NCI-H2196 (cell line): Measurements from ENCODE around the gene TSR3.
A peak's percentile ranks its signal among the peaks of the same experiment; 100 is the strongest.

Source experiments
- DNase-seq: peaks from one replicate; lab custom pipeline; 2025; ENCODE audit not compliant: unreplicated experiment; lab: John Stamatoyannopoulos, UW

TSR3 gene

GRCh38 chr16:1355591-1355990 lies 3.9 kb upstream of the TSR3 start:
- no peak for DNase-seq

DNA sequence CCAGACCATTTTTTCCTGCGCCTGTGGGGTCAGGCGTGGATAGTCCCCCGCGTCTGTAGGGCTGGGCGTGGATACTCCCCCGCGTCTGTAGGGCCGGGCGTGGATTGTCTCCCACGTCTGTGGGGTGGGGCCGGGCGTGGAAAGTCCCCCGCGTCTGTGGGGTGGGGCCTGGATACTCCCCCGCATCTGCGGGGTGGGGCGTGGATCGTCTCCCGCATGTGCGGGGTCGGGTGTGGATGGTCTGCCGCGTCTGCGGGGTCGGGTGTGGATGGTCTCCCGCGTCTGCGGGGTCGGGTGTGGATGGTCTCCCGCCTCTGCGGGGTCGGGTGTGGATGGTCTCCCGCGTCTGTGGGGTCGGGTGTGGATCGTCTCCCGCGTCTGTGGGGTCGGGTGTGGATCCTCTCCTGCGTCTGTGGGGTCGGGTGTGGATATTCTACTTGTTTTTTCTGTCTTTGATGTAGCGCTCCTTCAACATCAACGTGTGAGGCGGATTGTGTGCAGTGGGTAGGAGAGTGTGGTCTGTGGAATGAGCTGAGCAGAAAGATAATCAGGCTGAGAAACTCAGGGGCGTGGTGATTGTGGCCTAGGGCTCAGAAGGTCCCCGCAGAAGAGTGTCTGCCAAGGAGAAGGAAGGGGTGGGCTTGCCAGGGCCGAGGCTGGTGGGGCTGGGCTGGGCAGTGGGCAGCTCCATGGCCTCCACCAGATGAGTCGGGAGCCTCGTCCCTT lies 3.3 kb upstream of the TSR3 start:
- no peak for DNase-seq

DNA sequence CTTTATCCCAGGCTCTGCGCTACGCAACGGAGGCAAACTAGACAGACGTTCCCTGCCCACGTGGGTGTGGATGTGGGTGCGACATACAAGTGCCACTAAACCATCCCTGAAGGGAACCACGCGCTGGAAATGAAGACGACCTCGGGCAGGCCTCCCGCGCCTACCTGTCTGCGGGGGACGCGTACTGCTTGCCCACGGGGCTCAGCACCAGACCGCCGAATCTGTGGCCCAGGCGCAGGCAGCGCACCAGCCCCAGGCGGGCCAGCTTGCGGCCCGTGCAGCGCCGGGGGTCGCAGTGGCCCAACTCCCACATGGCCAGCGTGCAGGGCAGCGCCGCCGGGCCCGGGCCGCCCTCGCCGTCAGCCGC lies 480 bp downstream of the TSR3 start:
- no peak for DNase-seq

- no peak for DNase-seq
Observed at GRCh38 chr16:1350691-1351090, 987 bp downstream of the TSR3 start.

DNA sequence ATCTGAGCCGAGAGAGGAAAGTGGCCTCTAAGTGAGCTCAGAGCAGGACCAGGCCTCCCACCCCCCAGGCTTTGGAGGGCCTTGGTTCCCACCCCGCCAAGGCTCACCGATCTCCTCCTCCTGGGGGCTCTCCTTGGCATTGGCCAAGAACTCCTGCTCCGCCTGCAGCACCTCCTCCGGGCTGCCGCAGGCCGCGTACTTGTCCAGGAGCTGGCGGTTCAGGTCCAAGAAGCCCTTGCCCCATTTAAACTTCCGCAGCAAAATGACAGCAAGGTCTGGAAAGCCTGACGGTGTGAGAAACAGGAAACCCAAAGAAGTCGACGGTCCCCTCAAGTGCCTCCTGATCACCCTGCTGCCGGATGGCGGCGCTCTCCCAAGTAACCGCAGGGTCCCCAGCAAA lies 1.7 kb downstream of the TSR3 start:
- no peak for DNase-seq

GRCh38 chr16:1349351-1349750 lies 2.3 kb downstream of the TSR3 start:
- DNase-seq = no peak

DNA sequence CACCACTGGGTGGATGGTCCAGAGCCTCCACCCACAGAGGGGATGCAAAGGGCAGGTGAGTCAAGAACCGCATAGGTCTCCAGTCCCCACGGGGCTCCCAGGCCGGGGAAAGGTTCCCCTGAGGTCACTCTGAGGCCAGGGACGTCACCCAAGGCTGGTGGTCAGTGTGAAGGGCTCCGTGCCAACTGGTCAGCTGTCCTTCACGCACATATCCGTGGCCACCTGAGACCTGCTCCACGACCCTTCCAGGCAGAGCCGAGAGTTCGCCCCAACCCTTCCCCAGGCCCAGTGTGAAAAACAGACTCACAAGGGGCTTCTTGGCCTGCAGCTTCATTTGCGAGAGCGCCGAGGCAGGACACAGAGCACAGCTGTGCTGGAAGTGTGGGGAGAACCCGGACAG lies 2.8 kb downstream of the TSR3 start:
- DNase-seq = no peak

DNA sequence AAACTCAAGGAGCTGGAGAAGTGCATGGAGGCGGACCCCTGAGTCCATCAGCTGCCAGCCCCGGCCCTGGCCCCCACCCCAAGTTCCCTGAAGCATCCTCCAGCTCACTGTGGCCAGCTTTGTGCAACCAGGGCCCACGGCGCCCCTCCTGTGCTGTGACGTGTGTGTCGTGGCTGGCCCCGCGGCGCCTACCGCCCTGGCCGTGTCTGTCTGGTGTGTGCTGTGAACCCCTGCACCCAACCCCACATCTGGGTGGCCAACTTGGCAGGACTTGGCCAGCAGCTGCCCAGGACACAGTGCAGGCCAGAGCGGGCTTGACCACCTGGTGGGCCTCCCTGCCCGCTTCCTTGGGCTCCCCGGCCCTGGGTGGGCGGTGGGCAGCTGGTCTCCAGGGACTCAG lies 3.2 kb downstream of the TSR3 start:
- no peak for DNase-seq

- no peak for DNase-seq
Observed at GRCh38 chr16:1347962-1348361, 3.7 kb downstream of the TSR3 start.

GRCh38 chr16:1347286-1347855 lies 4.3 kb downstream of the TSR3 start:
- no peak for DNase-seq

- DNase-seq = no peak
Observed at GRCh38 chr16:1346422-1347285, 5.0 kb downstream of the TSR3 start.

DNA sequence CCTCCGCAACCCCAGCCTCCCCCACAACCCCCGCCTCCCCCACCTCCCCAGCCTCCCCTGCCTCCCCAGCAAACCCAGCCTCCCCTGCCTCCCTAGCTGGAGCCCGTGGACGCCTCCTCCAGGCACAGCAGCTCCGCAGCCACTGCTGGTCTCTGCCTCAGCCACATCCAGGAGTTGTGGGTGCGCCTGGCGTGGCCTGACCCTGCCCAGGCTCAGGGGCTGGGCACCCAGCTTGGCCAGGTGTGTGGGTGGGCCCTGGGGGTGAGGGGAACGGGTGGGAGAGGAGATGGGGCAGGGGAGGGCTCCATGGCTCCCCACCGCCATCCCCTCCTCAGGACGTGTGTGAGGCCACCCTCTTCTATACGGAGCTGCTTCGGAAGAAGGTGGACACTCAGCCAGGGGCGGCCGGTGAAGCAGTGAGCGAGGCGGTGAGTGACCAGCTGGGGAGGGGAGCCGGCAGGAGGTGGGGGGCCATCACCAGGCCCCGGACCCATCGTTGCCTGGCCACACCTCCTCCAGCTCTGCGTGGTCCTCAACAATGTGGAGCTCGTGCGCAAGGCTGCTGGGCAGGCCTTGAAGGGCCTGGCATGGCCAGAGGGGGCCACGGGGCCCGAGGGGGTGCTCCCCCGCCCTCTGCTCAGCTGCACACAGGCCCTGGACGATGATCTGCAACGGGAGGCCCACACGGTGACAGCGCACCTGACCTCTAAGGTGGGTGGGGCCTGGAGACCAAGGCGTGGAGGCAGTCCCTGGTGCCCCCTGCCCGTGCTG lies 5.8 kb downstream of the TSR3 start:
- no peak for DNase-seq

- no peak for DNase-seq
Observed at GRCh38 chr16:1345087-1345486, 6.6 kb downstream of the TSR3 start.

- no peak for DNase-seq
Observed at GRCh38 chr16:1344499-1344898, 7.2 kb downstream of the TSR3 start.

DNA sequence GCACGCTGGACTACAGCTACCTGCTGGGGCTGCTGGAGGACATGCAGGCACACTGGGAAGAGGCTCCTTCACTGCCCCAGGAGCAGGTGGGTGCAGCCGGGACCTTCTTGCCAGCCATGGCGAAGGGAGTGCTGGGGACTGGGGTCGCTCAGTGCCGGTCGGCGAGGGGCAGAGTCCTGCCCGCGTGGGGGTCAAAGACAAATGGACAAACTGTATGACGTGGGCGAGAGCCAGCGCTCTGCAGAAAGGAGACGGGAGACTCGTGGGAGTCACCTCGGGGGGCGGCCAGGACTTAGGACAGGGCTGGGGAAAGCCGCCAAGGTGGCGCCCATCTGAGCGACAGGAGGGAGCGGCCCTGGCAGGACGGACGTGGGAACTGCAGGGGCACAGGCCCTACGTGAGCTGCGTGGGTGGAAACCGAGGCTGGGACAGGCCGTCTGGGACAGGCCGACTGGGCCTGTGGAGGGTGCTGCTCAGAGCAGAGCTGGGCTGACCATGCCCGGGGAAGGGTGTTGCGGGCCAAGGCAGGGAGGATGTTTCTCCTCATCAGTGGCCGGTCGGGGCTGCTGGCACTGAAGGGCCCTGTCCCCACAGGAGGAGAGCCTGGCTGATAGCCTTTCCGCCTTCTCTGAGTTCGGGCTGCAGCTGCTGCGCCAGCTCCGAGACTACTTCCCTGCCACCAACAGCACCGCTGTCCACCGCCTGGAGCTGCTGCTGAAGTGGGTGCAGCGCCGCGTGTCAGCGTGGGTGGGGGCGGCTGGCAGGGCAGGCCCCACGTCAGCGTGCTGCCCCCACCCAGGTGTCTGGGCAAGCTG lies 8.0 kb downstream of the TSR3 start:
- no peak for DNase-seq

GRCh38 chr16:1342526-1343427 lies 8.9 kb downstream of the TSR3 start:
- peak; percentile 98 for DNase-seq

GRCh38 chr16:1341495-1342420 lies 9.9 kb downstream of the TSR3 start:
- no peak for DNase-seq

DNA sequence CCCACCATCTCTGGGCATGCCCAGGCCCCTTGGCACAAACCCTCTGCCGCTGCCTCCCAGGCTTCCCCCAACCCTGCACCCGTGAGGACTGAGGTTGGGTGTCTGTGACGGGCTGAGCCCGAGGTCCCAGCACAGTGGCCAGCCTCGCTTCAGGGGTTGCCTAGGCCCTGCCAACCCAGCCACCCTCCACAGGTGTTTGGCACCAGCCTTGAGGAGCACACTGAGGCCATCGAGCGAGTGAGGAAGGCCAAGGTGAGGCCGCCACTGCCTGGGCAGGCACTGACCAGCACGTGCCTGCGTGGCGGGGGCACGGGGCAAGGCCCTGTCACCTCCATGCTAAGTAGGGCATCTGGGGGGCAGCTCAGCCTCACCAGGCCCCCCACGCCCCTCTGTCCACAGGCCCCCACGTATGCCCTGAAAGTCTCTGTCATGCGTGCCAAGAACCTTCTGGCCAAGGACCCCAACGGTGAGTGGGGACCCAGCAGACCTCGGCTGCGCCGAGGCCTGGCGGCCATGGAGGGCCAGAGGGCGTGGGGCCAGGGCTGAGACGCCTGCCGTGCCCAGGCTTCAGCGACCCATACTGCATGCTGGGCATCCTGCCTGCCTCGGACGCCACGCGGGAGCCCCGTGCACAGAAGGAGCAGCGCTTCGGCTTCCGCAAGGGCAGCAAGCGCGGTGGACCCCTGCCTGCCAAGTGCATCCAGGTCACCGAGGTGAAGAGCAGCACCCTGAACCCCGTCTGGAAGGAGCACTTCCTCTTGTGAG lies 10.8 kb downstream of the TSR3 start:
- DNase-seq = no peak
